HCT116 (cell line): ENCODE results near the gene NCCRP1. TPM values are rescaled to one million over a fixed set of nuclear protein-coding genes. Genes with fewer than 3 reads are reported as not detected.

Experiments used
- ATAC-seq: fragments of 200-7000 bp; cut with Tn5 transposase; 2 replicates; pipeline ENCODE4 v1.9.1; 2020; ENCODE audit warnings: mild to moderate bottlenecking, moderate library complexity
- BruUV-seq: library from RNA; stranded (reverse); fragments of 400-500 nt; replicated peaks from 2 replicates; lab custom pipeline; 2021; lab: Mats Ljungman, UMichigan
- CTCF ChIA-PET: fragments of 300-600 bp; sonication (Branson Sonifier 250); formaldehyde crosslinking; loops from one replicate; lab custom pipeline; 2021; ENCODE audit warnings: antibody characterized with exemption; lab: Charles Lee
- POLR2A ChIA-PET: fragments of 300-600, 350-600 bp; sonication (Branson Sonifier 250); formaldehyde crosslinking; loops from one replicate; lab custom pipeline; 2021; ENCODE audit warnings: antibody characterized with exemption; lab: Charles Lee
- RAD21 ChIA-PET, 2 experiments: fragments of 300-600 bp; sonication (Branson Sonifier 250); formaldehyde crosslinking; loops; one replicate each; lab custom pipeline; 2023; ENCODE audit warnings: low total read pairs in 2 of 2; ENCODE audit not compliant: uncharacterized antibody in 2 of 2, unreplicated experiment in 2 of 2, low non-redundant PET in 1 of 2; lab: Charles Lee
- DNase-seq: peaks from one replicate; pipeline ENCODE4 v3.0.0-alpha.2; 2010; ENCODE audit warnings: low read depth, low spot score
- H2AFZ ChIP-seq: fragments of 200-600 bp; shearing (Covaris generic), sonication (generic); 2 replicates; pipeline ENCODE4 v1.6.1; 2017; ENCODE audit warnings: low read depth, mixed run types, mixed read lengths, antibody characterized with exemption, low read length; ENCODE audit not compliant: poor library complexity, severe bottlenecking
- H3K27ac ChIP-seq: 2 replicates; pipeline ENCODE4 v1.5.1; 2012; ENCODE audit warnings: low read depth, low read length
- H3K27me3 ChIP-seq: fragments of 200-600 bp; sonication (generic); 2 replicates; pipeline ENCODE4 v1.6.1; 2016; ENCODE audit warnings: mixed run types, low read length, mixed read lengths; ENCODE audit not compliant: insufficient read depth
- H3K36me3 ChIP-seq, 2 experiments: fragments of 200-500 bp in 1 of 2; fragments of 200-600 bp in 1 of 2; sonication (Bioruptor generic) in 1 of 2; sonication (generic) in 1 of 2; 2 replicates each; pipeline versions ENCODE4 v1.5.1 to v1.6.1; 2014 to 2016; ENCODE audit warnings: low read length in 2 of 2, inconsistent platforms in 1 of 2, mixed read lengths in 1 of 2, mixed run types in 1 of 2; ENCODE audit not compliant: insufficient read depth in 2 of 2, control insufficient read depth in 1 of 2
- H3K4me1 ChIP-seq, 2 experiments: fragments of 200-600 bp in 1 of 2; sonication (generic) in 1 of 2; 2 replicates each; pipeline versions ENCODE4 v1.5.1 to v1.6.1; 2012 to 2017; ENCODE audit warnings: low read length in 2 of 2, inconsistent platforms in 1 of 2, mild to moderate bottlenecking in 1 of 2, mixed read lengths in 1 of 2, mixed run types in 1 of 2, moderate library complexity in 1 of 2; ENCODE audit not compliant: insufficient read depth in 2 of 2, control insufficient read depth in 1 of 2
- H3K4me2 ChIP-seq: fragments of 200-600 bp; sonication (generic); 2 replicates; pipeline ENCODE4 v1.6.1; 2017; ENCODE audit warnings: mixed run types, low read length, mixed read lengths
- H3K4me3 ChIP-seq, 2 experiments: fragments of 200-600 bp in 1 of 2; sonication (generic) in 1 of 2; replicated peaks in 1 of 2; 2 replicates each; pipeline ENCODE4 v1.5.1; 2011 to 2016; ENCODE audit warnings: low read length in 2 of 2, control low read depth in 1 of 2, low read depth in 1 of 2, mild to moderate bottlenecking in 1 of 2, mixed read lengths in 1 of 2, mixed run types in 1 of 2
- H3K79me2 ChIP-seq: fragments of 200-600 bp; sonication (generic); 2 replicates; pipeline ENCODE4 v1.6.1; 2017; ENCODE audit warnings: mild to moderate bottlenecking, mixed run types, low read length, moderate library complexity, mixed read lengths; ENCODE audit not compliant: insufficient read depth
- H3K9ac ChIP-seq: fragments of 200-600 bp; sonication (generic); 2 replicates; pipeline ENCODE4 v1.6.1; 2016; ENCODE audit warnings: low read length, mixed read lengths
- H3K9me2 ChIP-seq: fragments of 200-600 bp; sonication (generic), shearing (Covaris generic); 2 replicates; pipeline ENCODE4 v1.6.1; 2017; ENCODE audit warnings: mixed run types, mild to moderate bottlenecking, moderate library complexity; ENCODE audit not compliant: insufficient read depth
- H3K9me3 ChIP-seq, 2 experiments: fragments of 200-500 bp in 1 of 2; fragments of 200-600 bp in 1 of 2; sonication (Bioruptor generic) in 1 of 2; sonication (generic) in 1 of 2; 2 replicates each; pipeline ENCODE4 v1.6.1; 2014 to 2017; ENCODE audit warnings: low read length in 2 of 2, mixed read lengths in 2 of 2, inconsistent platforms in 1 of 2, low read depth in 1 of 2, mild to moderate bottlenecking in 1 of 2, mixed run types in 1 of 2, moderate library complexity in 1 of 2; ENCODE audit not compliant: control insufficient read depth in 1 of 2, insufficient read depth in 1 of 2
- H4K20me1 ChIP-seq: fragments of 200-600 bp; sonication (generic), shearing (Covaris generic); 2 replicates; pipeline ENCODE4 v1.6.1; 2017; ENCODE audit warnings: mixed run types, mild to moderate bottlenecking, moderate library complexity; ENCODE audit not compliant: insufficient read depth
- ATF3 ChIP-seq: IDR thresholded peaks from 2 replicates; pipeline ENCODE4 v1.6.1; 2012
- CBX3 ChIP-seq: IDR thresholded peaks from 2 replicates; pipeline ENCODE4 v1.6.1; 2012; ENCODE audit warnings: low read depth
- CEBPB ChIP-seq: IDR thresholded peaks from 2 replicates; pipeline ENCODE4 v1.6.1; 2012; ENCODE audit warnings: low read depth
- CTCF ChIP-seq, 3 experiments: fragments of 200-600 bp in 1 of 3; sonication (generic) in 1 of 3; IDR thresholded peaks in 2 of 3; conservative IDR thresholded peaks in 1 of 3; 2 replicates each; pipeline ENCODE4 v1.5.1; 2012 to 2017; ENCODE audit warnings: low read depth in 2 of 3, low read length in 2 of 3, antibody characterized with exemption in 1 of 3, borderline replicate concordance in 1 of 3, control low read depth in 1 of 3, mild to moderate bottlenecking in 1 of 3, mixed read lengths in 1 of 3, mixed run types in 1 of 3, moderate library complexity in 1 of 3; ENCODE audit not compliant: insufficient read depth in 1 of 3
- EGR1 ChIP-seq: IDR thresholded peaks from 2 replicates; pipeline ENCODE4 v1.6.1; 2012; ENCODE audit warnings: low read depth
- ELF1 ChIP-seq: IDR thresholded peaks from 2 replicates; pipeline ENCODE4 v1.6.1; 2012; ENCODE audit warnings: low read depth, borderline replicate concordance
- EZH2 ChIP-seq: fragments of 200-600 bp; sonication (generic); IDR thresholded peaks from 2 replicates; pipeline ENCODE4 v1.6.1; 2017; ENCODE audit warnings: antibody characterized with exemption, mixed run types
- EZH2phosphoT487 ChIP-seq: fragments of 200-600 bp; IDR thresholded peaks from 2 replicates; pipeline ENCODE4 v1.6.1; 2018; ENCODE audit warnings: antibody characterized with exemption, borderline replicate concordance
- JUND ChIP-seq: IDR thresholded peaks from 2 replicates; pipeline ENCODE4 v1.6.1; 2012
- MAX ChIP-seq: IDR thresholded peaks from 2 replicates; pipeline ENCODE4 v1.6.1; 2012
- POLR2AphosphoS5 ChIP-seq: IDR thresholded peaks from 2 replicates; pipeline ENCODE4 v1.6.1; 2011; ENCODE audit warnings: mild to moderate bottlenecking, low read depth, low read length, moderate library complexity
- RAD21 ChIP-seq: IDR thresholded peaks from 2 replicates; pipeline ENCODE4 v1.6.1; 2012; ENCODE audit warnings: low read depth, mild to moderate bottlenecking
- SIN3A ChIP-seq: IDR thresholded peaks from 2 replicates; pipeline ENCODE4 v1.6.1; 2012; ENCODE audit warnings: low read depth
- SP1 ChIP-seq: IDR thresholded peaks from 2 replicates; pipeline ENCODE4 v1.6.1; 2012; ENCODE audit warnings: low read depth
- SRF ChIP-seq: IDR thresholded peaks from 2 replicates; pipeline ENCODE4 v1.6.1; 2012; ENCODE audit warnings: low read depth
- TCF7L2 ChIP-seq: IDR thresholded peaks from 2 replicates; pipeline ENCODE4 v1.7.0; 2011; ENCODE audit warnings: borderline replicate concordance, inconsistent platforms; ENCODE audit not compliant: insufficient read depth, insufficient read length; ENCODE audit errors: extremely low read depth
- YY1 ChIP-seq: IDR thresholded peaks from 2 replicates; pipeline ENCODE4 v1.6.1; 2011; ENCODE audit warnings: low read length, low read depth, moderate library complexity, mild to moderate bottlenecking; ENCODE audit not compliant: insufficient replicate concordance; ENCODE audit errors: extremely low read depth
- ZBTB33 ChIP-seq: IDR thresholded peaks from 2 replicates; pipeline ENCODE4 v1.6.1; 2011; ENCODE audit warnings: mild to moderate bottlenecking, low read length, moderate library complexity; ENCODE audit not compliant: insufficient replicate concordance; ENCODE audit errors: extremely low read depth
- ZFX ChIP-seq: fragments of 450-650 bp; IDR thresholded peaks from 2 replicates; pipeline ENCODE4 v1.6.1; 2017
- ZNF274 ChIP-seq: fragments of 200-500 bp; sonication (Bioruptor generic); IDR thresholded peaks from 2 replicates; pipeline ENCODE4 v1.6.1; 2014; ENCODE audit warnings: mild to moderate bottlenecking, low read depth, low read length, inconsistent platforms
- intact Hi-C: fragments of 100-400 bp; cut with micrococcal nuclease; formaldehyde crosslinking; loops from 2 replicates; pipeline ENCODE4 v1.10.0; 2022
- total RNA-seq: library from RNA; stranded (reverse); gene quantifications from one replicate; pipeline ENCODE4 v1.2.1, GENCODE V29; 2021; ENCODE audit not compliant: unreplicated experiment

The NCCRP1 gene
- total RNA-seq, 1 experiment from 2014 or later: 0.12 TPM

GRCh38 chr19:39195755-39196154, 1.0 kb upstream of the NCCRP1 start:
- Histone ChIP-seq H3K9me3 (no peaks in the 10 kb centered on the region), H2AFZ (no peak overlapping the region)
- TF ChIP-seq MAX (no peak), YY1 (no peak), ELF1 (no peak), EZH2 (no peak), ZNF274 (no peak), JUND (no peak), CEBPB (no peak), SIN3A (no peak), CBX3 (no peak), ATF3 (no peak), CTCF (IDR thresholded peaks at IDR 0.05 in 2 of 3, conservative IDR thresholded peaks at IDR 0.05 in 1 of 3; ENCODE audit: borderline replicate concordance in 1 of 3, insufficient read depth in 1 of 3, low read depth in 2 of 3, low read length in 2 of 3) (no peak), EGR1 (no peak), SP1 (no peak), ZBTB33 (no peak), POLR2AphosphoS5 (no peak), RAD21 (no peak), ZFX (no peak), EZH2phosphoT487 (no peak), SRF (no peak), TCF7L2 (no peak)
- TF ChIP-seq, all 23 proteins: peak for 0
- no peak overlapping the region for H3K4me2 ChIP-seq
- no peak overlapping the region for H3K4me3 ChIP-seq
- no peak for DNase-seq
- no peaks in the 10 kb centered on the region for H3K79me2 ChIP-seq
- peak; percentile 30; the same call in 1 of the 2 replicates for ATAC-seq
- no peaks in the 10 kb centered on the region for H3K9me2 ChIP-seq
- no TSS peak for BruUV-seq
- no peaks in the 10 kb centered on the region for H3K36me3 ChIP-seq
- intact Hi-C loops: no loop called here
- RAD21 ChIA-PET: no interaction called here
- POLR2A ChIA-PET: no interaction called here
- CTCF ChIA-PET: interaction anchor here (1.2 kb wide), 1 partner anchor 74 kb away, joined by 4 read pairs; no protein-coding TSS in a partner anchor
- no peak overlapping the region for H3K9ac ChIP-seq
- H3K27me3 ChIP-seq: no peaks in the 10 kb centered on the region
- peaks cover 0 to 27% of the 10 kb centered on the region in 2 experiments; a peak in 2 of 4 replicates for H3K4me1 ChIP-seq
- H3K27ac ChIP-seq: no peak overlapping the region
- H4K20me1 ChIP-seq: no peaks in the 10 kb centered on the region
